ENCODE data around the gene C10orf90.

C10orf90 gene

GRCh38 chr10:126580873-126581647 lies 89.4 kb downstream of the C10orf90 start:
- H3K4me1 ChIP-seq (ENCODE audit: low read depth, poor library complexity, severe bottlenecking) = no peaks in the 10 kb centered on the region
- H3K79me2 ChIP-seq (ENCODE audit: insufficient read depth, low read depth) = no peaks in the 10 kb centered on the region
- no peaks in the 10 kb centered on the region for H4K20me1 ChIP-seq (ENCODE audit: insufficient read depth)
- no peaks in the 10 kb centered on the region for H3K27me3 ChIP-seq (ENCODE audit: insufficient read depth, low read depth)
- no peak overlapping the region for H3K27ac ChIP-seq
- no peak overlapping the region for H3K9ac ChIP-seq
- no peaks in the 10 kb centered on the region for H3K36me3 ChIP-seq (ENCODE audit: insufficient read depth)
- H2AFZ ChIP-seq (ENCODE audit: low read depth) = no peak overlapping the region
- H3K4me3 ChIP-seq (IDR thresholded peaks at IDR 0.05; ENCODE audit: insufficient read depth, low read depth, low read length) = no peak overlapping the region
- no peak overlapping the region for H3K4me2 ChIP-seq
- TF ChIP-seq CTCF (conservative IDR thresholded peaks at IDR 0.05; ENCODE audit: low read depth, low read length) = no peak

GRCh38 chr10:126576336-126576735 lies 94.2 kb downstream of the C10orf90 start:
- Histone ChIP-seq H3K79me2 (ENCODE audit: insufficient read depth, low read depth) (no peaks in the 10 kb centered on the region), H3K4me1 (ENCODE audit: low read depth, poor library complexity, severe bottlenecking) (no peaks in the 10 kb centered on the region), H3K9ac (no peak overlapping the region), H3K27me3 (ENCODE audit: insufficient read depth, low read depth) (no peaks in the 10 kb centered on the region), H4K20me1 (ENCODE audit: insufficient read depth) (no peaks in the 10 kb centered on the region), H3K27ac (no peak overlapping the region), H3K36me3 (ENCODE audit: insufficient read depth) (no peaks in the 10 kb centered on the region), H2AFZ (ENCODE audit: low read depth) (no peak overlapping the region), H3K4me3 (IDR thresholded peaks at IDR 0.05; ENCODE audit: insufficient read depth, low read depth, low read length) (no peak overlapping the region), H3K4me2 (no peak overlapping the region)
- no peak for TF ChIP-seq CTCF (conservative IDR thresholded peaks at IDR 0.05; ENCODE audit: low read depth, low read length)

GRCh38 chr10:126570621-126571602 lies 99.6 kb downstream of the C10orf90 start:
- no peak overlapping the region for H3K4me3 ChIP-seq (IDR thresholded peaks at IDR 0.05; ENCODE audit: insufficient read depth, low read depth, low read length)
- no peak overlapping the region for H3K9ac ChIP-seq
- no peaks in the 10 kb centered on the region for H3K79me2 ChIP-seq (ENCODE audit: insufficient read depth, low read depth)
- H3K27ac ChIP-seq = no peak overlapping the region
- no peaks in the 10 kb centered on the region for H3K27me3 ChIP-seq (ENCODE audit: insufficient read depth, low read depth)
- no peak for TF ChIP-seq CTCF (conservative IDR thresholded peaks at IDR 0.05; ENCODE audit: low read depth, low read length)
- no peaks in the 10 kb centered on the region for H3K36me3 ChIP-seq (ENCODE audit: insufficient read depth)
- no peaks in the 10 kb centered on the region for H4K20me1 ChIP-seq (ENCODE audit: insufficient read depth)
- no peak overlapping the region for H3K4me2 ChIP-seq
- no peak overlapping the region for H2AFZ ChIP-seq (ENCODE audit: low read depth)
- no peaks in the 10 kb centered on the region for H3K4me1 ChIP-seq (ENCODE audit: low read depth, poor library complexity, severe bottlenecking)

GRCh38 chr10:126570245-126570570 lies 100.3 kb downstream of the C10orf90 start:
- H2AFZ ChIP-seq (ENCODE audit: low read depth) = no peak overlapping the region
- no peak overlapping the region for H3K9ac ChIP-seq
- H3K79me2 ChIP-seq (ENCODE audit: insufficient read depth, low read depth) = no peaks in the 10 kb centered on the region
- no peaks in the 10 kb centered on the region for H4K20me1 ChIP-seq (ENCODE audit: insufficient read depth)
- no peaks in the 10 kb centered on the region for H3K27me3 ChIP-seq (ENCODE audit: insufficient read depth, low read depth)
- H3K4me2 ChIP-seq = no peak overlapping the region
- no peak overlapping the region for H3K4me3 ChIP-seq (IDR thresholded peaks at IDR 0.05; ENCODE audit: insufficient read depth, low read depth, low read length)
- TF ChIP-seq CTCF (conservative IDR thresholded peaks at IDR 0.05; ENCODE audit: low read depth, low read length) = no peak
- no peak overlapping the region for H3K27ac ChIP-seq
- no peaks in the 10 kb centered on the region for H3K36me3 ChIP-seq (ENCODE audit: insufficient read depth)
- no peaks in the 10 kb centered on the region for H3K4me1 ChIP-seq (ENCODE audit: low read depth, poor library complexity, severe bottlenecking)

Data from KMS-11 (cell line).